NCI-H187 (cell line): ENCODE results near the gene ARRB1.

ENCODE experiments used
- DNase-seq, 2 experiments: peaks; one replicate each; lab custom pipeline; 2025; lab: John Stamatoyannopoulos, UW

ARRB1 gene

DNA sequence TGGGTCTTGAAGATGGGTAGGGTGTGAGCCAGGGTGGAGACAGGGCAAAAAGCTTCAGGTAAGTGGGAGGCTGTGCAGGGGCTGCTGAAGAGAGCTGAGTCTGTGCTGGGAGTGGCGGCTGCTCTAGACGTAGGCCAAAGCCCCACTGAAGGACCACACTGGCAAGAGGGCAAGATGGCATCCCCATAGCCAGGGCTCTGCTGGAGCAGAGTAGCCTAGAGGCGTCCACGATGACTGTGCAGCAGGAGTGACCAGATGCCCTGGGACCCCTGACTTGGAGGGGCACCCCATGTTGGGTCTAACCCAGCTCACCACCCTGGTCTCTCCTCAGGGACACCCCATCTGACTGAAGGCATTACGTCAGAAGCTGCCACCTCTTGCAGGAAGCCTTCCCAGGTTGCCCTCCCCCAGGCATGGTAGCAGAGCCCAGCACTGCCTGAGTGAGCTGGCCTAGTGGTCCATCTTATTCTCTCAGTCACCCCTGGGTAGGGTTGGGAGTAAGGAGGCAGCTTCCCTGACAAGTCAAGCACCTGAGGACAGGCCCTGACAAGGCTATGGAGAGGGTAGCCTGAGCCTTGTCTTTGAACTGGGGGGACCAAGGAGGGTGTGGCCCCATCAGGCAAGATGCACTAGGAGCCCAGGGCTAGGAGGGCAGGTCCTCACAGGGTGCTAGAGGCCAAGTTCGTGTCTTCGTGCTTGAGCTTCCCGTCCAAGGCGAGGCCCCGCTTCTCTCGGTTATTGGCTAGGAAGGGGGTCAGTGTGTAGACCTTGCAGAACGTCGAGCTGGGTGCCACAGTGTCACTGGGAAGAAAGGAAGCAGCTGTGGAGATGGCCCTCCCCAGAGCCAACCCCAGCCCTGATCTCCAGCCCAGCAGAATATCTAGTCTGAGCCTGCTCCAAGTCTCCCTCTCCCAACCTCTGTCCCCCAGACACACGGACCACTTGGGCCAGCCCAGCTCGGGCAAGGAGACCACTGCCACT, 77.8 kb downstream of the ARRB1 start:
- DNase-seq = no peak

DNA sequence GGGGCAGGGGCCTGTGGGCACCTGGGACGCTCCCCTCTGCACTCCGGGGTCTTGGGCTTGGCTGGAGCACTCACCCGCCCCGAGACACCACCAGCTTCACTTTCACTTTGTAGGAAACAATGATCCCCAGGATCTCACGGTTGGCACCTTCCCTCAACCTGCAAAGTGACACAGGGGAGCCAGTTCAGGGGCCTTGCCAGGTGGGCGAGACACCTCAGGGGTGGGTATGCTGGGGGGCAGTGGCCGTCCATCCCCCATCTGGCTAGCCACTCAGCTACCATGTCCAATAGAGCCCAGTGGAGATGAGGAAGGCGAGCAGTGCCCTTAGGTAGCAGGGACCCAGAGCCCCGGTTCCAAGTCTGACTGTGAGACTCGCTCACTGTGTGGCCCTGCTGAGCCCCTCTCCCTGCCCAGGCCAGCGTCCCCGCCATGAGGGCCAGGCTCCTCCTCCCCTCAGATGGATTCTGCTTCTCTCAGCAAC, 78.6 kb downstream of the ARRB1 start:
- DNase-seq = no peak

- no peak for DNase-seq
These were observed 79.1 kb downstream of the ARRB1 start for GRCh38 chr11:75272391-75272790.

DNA sequence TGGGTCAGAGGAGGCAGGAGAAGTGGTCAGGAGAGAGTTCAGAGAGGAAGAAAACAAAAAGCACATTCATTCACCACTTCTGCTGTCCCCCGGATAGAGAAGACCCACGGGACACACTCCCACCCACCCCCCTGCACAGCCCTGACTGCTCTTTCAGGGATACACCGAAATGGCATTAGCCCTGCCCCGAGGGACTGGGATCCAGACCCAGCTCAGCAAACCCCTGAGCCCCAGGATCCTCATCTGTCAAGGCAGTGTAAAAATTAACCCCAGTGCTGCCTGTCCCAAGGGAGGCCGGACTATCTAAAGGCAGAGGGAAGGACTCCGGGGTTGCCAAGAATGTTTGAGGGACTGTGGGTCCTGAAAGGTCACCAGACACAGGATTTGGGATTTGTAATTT, 79.7 kb downstream of the ARRB1 start:
- DNase-seq = no peak

GRCh38 chr11:75270896-75271418, 80.5 kb downstream of the ARRB1 start:
- no peak for DNase-seq

DNA sequence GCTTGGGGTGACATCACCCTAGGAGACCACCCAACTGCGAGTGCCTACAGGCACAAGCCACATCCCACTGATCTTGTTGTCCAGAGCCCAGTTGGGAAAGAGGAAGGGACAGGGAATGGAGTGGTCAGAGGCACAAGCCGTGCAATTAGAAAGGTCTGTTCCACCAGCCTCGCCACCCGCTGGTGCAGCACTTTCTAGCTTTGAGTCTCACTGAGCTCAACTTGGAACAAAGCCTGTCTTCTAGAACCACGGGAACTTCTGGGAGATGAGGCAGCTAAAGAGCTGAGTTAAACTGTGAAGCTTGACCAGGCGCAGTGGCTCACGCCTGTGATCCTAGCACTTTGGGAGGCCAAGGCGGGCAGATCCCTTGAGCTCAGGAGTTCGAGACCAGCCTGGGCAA, 81.6 kb downstream of the ARRB1 start:
- no peak for DNase-seq

GRCh38 chr11:75269367-75269660, 82.1 kb downstream of the ARRB1 start:
- DNase-seq = no peak

- DNase-seq = no peak
These were observed 82.7 kb downstream of the ARRB1 start for GRCh38 chr11:75268626-75269366.

GRCh38 chr11:75267171-75267970, 84.1 kb downstream of the ARRB1 start:
- DNase-seq = no peak

DNA sequence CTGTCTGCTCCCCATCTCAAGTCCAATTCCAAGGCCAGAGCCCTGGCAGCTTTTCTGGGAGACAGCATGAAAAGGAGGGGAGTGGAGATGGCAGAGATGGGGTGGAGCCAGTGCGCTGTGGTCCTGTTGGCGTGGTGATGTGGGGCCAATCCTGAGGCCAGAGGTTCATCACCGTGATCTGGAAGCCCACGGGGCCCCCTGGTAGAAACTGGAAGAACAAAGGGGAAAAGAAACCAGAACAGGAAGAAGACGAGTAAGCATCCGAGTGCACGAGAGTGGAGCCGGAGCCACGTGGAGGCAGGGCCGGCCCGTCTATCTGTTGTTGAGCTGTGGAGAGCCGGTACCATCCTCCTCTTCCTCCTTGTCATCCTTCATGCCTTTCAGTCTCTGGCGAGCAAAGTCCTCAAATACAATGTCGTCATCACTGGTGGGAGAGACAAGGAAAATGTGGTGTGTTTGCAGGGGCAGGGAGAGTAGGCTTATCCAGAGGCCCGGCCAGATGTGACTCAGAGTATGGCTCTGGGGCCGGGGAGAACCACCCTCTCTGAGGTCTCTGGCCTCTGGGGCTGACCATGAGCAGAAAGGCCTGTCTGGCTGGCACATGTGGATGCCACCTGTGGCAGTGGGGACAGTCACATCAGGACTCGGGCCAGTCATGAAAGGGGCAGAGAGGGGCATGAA, 85.5 kb downstream of the ARRB1 start:
- no peak for DNase-seq

GRCh38 chr11:75264971-75265370, 86.5 kb downstream of the ARRB1 start:
- DNase-seq = no peak

DNA sequence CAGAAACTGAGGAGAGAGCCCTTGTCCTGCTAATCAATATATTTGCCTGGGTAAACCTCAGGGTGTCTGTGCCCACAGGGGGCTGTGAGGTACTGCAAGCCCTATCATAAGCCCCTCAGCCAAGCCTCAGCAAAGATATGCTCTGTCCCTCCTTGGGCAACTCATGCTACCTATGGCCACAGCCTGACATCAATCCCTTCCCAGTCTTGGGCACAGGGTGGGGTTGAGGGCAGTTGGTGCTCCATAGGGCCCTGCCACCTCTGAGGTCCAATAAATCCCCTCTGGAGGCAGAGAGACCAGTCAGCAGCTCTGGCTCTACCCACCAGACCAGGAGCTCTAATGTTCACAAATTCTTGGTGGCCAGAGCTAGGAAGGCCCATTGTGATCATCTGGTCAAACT, 87.1 kb downstream of the ARRB1 start:
- no peak for DNase-seq

GRCh38 chr11:75263944-75264349, 87.5 kb downstream of the ARRB1 start:
- no peak for DNase-seq

- no peak for DNase-seq
These were observed 88.3 kb downstream of the ARRB1 start for GRCh38 chr11:75262961-75263852.

GRCh38 chr11:75262436-75262835, 89.0 kb downstream of the ARRB1 start:
- DNase-seq = no peak

DNA sequence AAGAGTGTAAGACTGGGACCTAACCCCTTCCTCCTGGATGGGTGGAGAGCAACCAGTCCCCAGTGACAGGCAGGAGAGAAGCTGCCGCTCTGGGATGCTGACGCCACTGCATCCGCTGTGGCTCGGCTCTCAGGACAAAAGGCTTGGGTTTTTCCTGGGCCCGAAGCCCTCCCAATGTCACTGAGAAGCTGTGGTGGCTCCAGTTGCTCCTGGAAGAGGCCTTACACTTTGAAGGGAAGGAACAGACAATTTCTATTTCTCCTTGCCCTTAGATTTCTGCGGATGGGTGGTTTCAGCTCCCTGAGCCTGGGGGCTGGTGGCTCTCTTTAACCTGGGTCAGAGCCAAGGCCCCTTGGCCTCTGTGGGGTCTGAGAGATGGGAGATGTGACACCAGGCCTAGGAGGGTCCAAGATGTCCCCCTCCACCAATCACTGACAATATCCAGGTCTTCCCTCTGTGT, 89.5 kb downstream of the ARRB1 start:
- no peak for DNase-seq

- DNase-seq = no peak
These were observed 90.9 kb downstream of the ARRB1 start for GRCh38 chr11:75260396-75261170.

- no peak for DNase-seq
These were observed 97.1 kb downstream of the ARRB1 start for GRCh38 chr11:75254326-75254725.

- DNase-seq = no peak
These were observed 101.8 kb downstream of the ARRB1 start for GRCh38 chr11:75249704-75250103.

GRCh38 chr11:75248924-75249256, 102.6 kb downstream of the ARRB1 start:
- no peak for DNase-seq
